H1 (cell line): ENCODE results near the gene IL1RAPL1. TPM values are rescaled to one million over a fixed set of nuclear protein-coding genes. Genes with fewer than 3 reads are reported as not detected.

Experiments
- CTCF ChIA-PET: fragments of 300-600 bp; sonication (Branson Sonifier 250); formaldehyde crosslinking; loops from one replicate; lab custom pipeline; 2021; ENCODE audit not compliant: partially characterized antibody; lab: Charles Lee
- POLR2A ChIA-PET: fragments of 300-600 bp; sonication (Branson Sonifier 250); formaldehyde crosslinking; loops from one replicate; lab custom pipeline; 2021; ENCODE audit warnings: inconsistent platforms; ENCODE audit not compliant: partially characterized antibody; lab: Charles Lee
- DNase-seq, 2 experiments: peaks; one replicate each; pipeline versions ENCODE4 v3.0.0 to v3.0.0-alpha.2; 2010 to 2022; ENCODE audit warnings: low spot score in 2 of 2, low read depth in 1 of 2, mixed read lengths in 1 of 2
- FAIRE-seq: peaks from 2 replicates; lab custom pipeline; 2011; peaks lifted over from hg19 to GRCh38; lab: Jason Lieb, UNC
- H2AFZ ChIP-seq: 2 replicates; pipeline ENCODE4 v1.8.1; 2012; ENCODE audit warnings: low read length, inconsistent platforms
- H2AK5ac ChIP-seq: 2 replicates; pipeline ENCODE4 v1.6.1; 2013; ENCODE audit warnings: low read depth, low read length
- H2BK120ac ChIP-seq: replicated peaks from 2 replicates; pipeline ENCODE3; 2013; ENCODE audit warnings: low read depth, low read length, inconsistent platforms
- H2BK12ac ChIP-seq: 2 replicates; pipeline ENCODE4 v1.6.1; 2013; ENCODE audit warnings: low read depth, low read length
- H2BK15ac ChIP-seq: 2 replicates; pipeline ENCODE4 v1.6.1; 2013; ENCODE audit warnings: low read length
- H2BK20ac ChIP-seq: 2 replicates; pipeline ENCODE4 v1.6.1; 2013; ENCODE audit warnings: low read length
- H2BK5ac ChIP-seq: 2 replicates; pipeline ENCODE4 v1.6.1; 2013; ENCODE audit warnings: low read depth, low read length
- H3K14ac ChIP-seq: 2 replicates; pipeline ENCODE4 v1.6.1; 2013; ENCODE audit warnings: inconsistent platforms; ENCODE audit not compliant: insufficient read length
- H3K18ac ChIP-seq: 2 replicates; pipeline ENCODE4 v1.6.1; 2013; ENCODE audit warnings: low read length; ENCODE audit errors: extremely low read depth
- H3K23ac ChIP-seq: 2 replicates; pipeline ENCODE4 v1.6.1; 2013; ENCODE audit warnings: inconsistent platforms; ENCODE audit not compliant: insufficient read length
- H3K23me2 ChIP-seq: 2 replicates; pipeline ENCODE4 v1.6.1; 2013; ENCODE audit warnings: low read depth, low read length
- H3K27ac ChIP-seq: 2 replicates; pipeline ENCODE4 v1.6.1; 2011; ENCODE audit warnings: low read depth, low read length, inconsistent platforms
- H3K27me3 ChIP-seq, 4 experiments: replicated peaks in 1 of 4; 1 replicate in 1 of 4; 2 replicates in 3 of 4; pipeline versions ENCODE4 v1.6.1 to v1.8.1; 2011 to 2013; ENCODE audit warnings: low read length in 3 of 4, mild to moderate bottlenecking in 3 of 4, inconsistent platforms in 2 of 4, mixed read lengths in 2 of 4, moderate library complexity in 1 of 4; ENCODE audit not compliant: control insufficient read depth in 3 of 4, insufficient read depth in 3 of 4; ENCODE audit errors: extremely low read depth in 1 of 4
- H3K36me3 ChIP-seq, 4 experiments: 2 replicates each; pipeline versions ENCODE4 v1.6.1 to v1.8.1; 2011 to 2013; ENCODE audit warnings: mild to moderate bottlenecking in 4 of 4, low read length in 3 of 4, moderate library complexity in 2 of 4, control low read depth in 1 of 4, inconsistent platforms in 1 of 4; ENCODE audit not compliant: insufficient read depth in 4 of 4, control insufficient read depth in 2 of 4
- H3K4ac ChIP-seq: replicated peaks from 2 replicates; pipeline ENCODE3; 2013; ENCODE audit warnings: low read length, low read depth, mixed read lengths, inconsistent platforms; ENCODE audit not compliant: insufficient read length
- H3K4me1 ChIP-seq, 4 experiments: replicated peaks in 1 of 4; 1 replicate in 1 of 4; 2 replicates in 3 of 4; pipeline versions ENCODE4 v1.6.1 to v1.8.1; 2011 to 2013; ENCODE audit warnings: low read length in 3 of 4, inconsistent platforms in 2 of 4, mixed read lengths in 1 of 4; ENCODE audit not compliant: insufficient read depth in 4 of 4, control insufficient read depth in 3 of 4
- H3K4me2 ChIP-seq, 2 experiments: 2 replicates each; pipeline versions ENCODE4 v1.6.1 to v1.8.1; 2011 to 2013; ENCODE audit warnings: low read depth in 2 of 2, low read length in 2 of 2, control low read depth in 1 of 2, inconsistent platforms in 1 of 2, mild to moderate bottlenecking in 1 of 2; ENCODE audit not compliant: insufficient read depth in 1 of 2
- H3K4me3 ChIP-seq, 4 experiments: fragments of 200-600, 300-600 bp in 1 of 4; sonication (generic), shearing (Covaris generic), sonication (Bioruptor Twin) in 1 of 4; 2 replicates each; pipeline versions ENCODE4 v1.5.1 to v1.8.1; 2011 to 2016; ENCODE audit warnings: low read length in 4 of 4, low read depth in 3 of 4, control low read depth in 2 of 4, inconsistent platforms in 2 of 4, mild to moderate bottlenecking in 2 of 4, mixed read lengths in 1 of 4, moderate library complexity in 1 of 4; ENCODE audit not compliant: insufficient read depth in 2 of 4; ENCODE audit errors: extremely low read depth in 1 of 4
- H3K56ac ChIP-seq: replicated peaks from 2 replicates; pipeline ENCODE3; 2013; ENCODE audit warnings: low read depth, mild to moderate bottlenecking, mixed read lengths, low read length, inconsistent platforms; ENCODE audit not compliant: insufficient read length
- H3K79me1 ChIP-seq: 2 replicates; pipeline ENCODE4 v1.6.1; 2013; ENCODE audit warnings: low read depth, low read length, control low read depth
- H3K79me2 ChIP-seq, 2 experiments: 2 replicates each; pipeline versions ENCODE4 v1.6.1 to v1.8.1; 2012 to 2013; ENCODE audit warnings: low read length in 2 of 2, mild to moderate bottlenecking in 2 of 2, inconsistent platforms in 1 of 2; ENCODE audit not compliant: insufficient read depth in 2 of 2, control insufficient read depth in 1 of 2
- H3K9ac ChIP-seq, 4 experiments: replicated peaks in 1 of 4; 1 replicate in 1 of 4; 2 replicates in 3 of 4; pipeline versions ENCODE4 v1.6.1 to v1.8.1; 2011 to 2013; ENCODE audit warnings: low read depth in 3 of 4, low read length in 3 of 4, control low read depth in 2 of 4, mild to moderate bottlenecking in 2 of 4, moderate library complexity in 2 of 4, inconsistent platforms in 1 of 4; ENCODE audit errors: extremely low read depth in 1 of 4
- H3K9me3 ChIP-seq, 2 experiments: 2 replicates each; pipeline versions ENCODE4 v1.6.1 to v1.8.1; 2012 to 2013; ENCODE audit warnings: mild to moderate bottlenecking in 2 of 2, moderate library complexity in 2 of 2, control low read depth in 1 of 2, inconsistent platforms in 1 of 2, low read depth in 1 of 2, low read length in 1 of 2, mixed read lengths in 1 of 2; ENCODE audit not compliant: insufficient read depth in 2 of 2
- H4K20me1 ChIP-seq, 2 experiments: replicated peaks in 1 of 2; 2 replicates each; pipeline versions ENCODE3 to v1.8.1; 2011 to 2013; ENCODE audit warnings: inconsistent platforms in 2 of 2, low read length in 2 of 2, mild to moderate bottlenecking in 1 of 2; ENCODE audit not compliant: insufficient read depth in 2 of 2, control insufficient read depth in 1 of 2
- H4K5ac ChIP-seq: 2 replicates; pipeline ENCODE4 v1.6.1; 2013; ENCODE audit warnings: low read length, low read depth, mixed read lengths, inconsistent platforms; ENCODE audit not compliant: insufficient read length
- H4K8ac ChIP-seq: 2 replicates; pipeline ENCODE4 v1.8.0; 2013; ENCODE audit warnings: mild to moderate bottlenecking, moderate library complexity, low read length, inconsistent platforms; ENCODE audit not compliant: insufficient read depth; ENCODE audit errors: extremely low read depth
- H4K91ac ChIP-seq: replicated peaks from 2 replicates; pipeline ENCODE3; 2013; ENCODE audit warnings: low read length, mixed read lengths, inconsistent platforms; ENCODE audit not compliant: insufficient read length
- ASH2L ChIP-seq: fragments of 200-600, 300-600 bp; sonication (generic); IDR thresholded peaks from one replicate; pipeline ENCODE4 v1.7.1; 2017; ENCODE audit warnings: low read length
- BRCA1 ChIP-seq: IDR thresholded peaks from 2 replicates; pipeline ENCODE4 v1.6.1; 2012; ENCODE audit warnings: low read depth, low read length, improper control_type of control experiment
- CBX8 ChIP-seq: fragments of 300-800, 300-1000 bp; sonication (generic); IDR thresholded peaks from 2 replicates; pipeline ENCODE4 v1.7.1; 2016; ENCODE audit warnings: low read depth, low read length, borderline replicate concordance
- CHD1 ChIP-seq: IDR thresholded peaks from 2 replicates; pipeline ENCODE4 v1.6.1; 2012; ENCODE audit warnings: low read depth, low read length, improper control_type of control experiment
- CTBP2 ChIP-seq: IDR thresholded peaks from 2 replicates; pipeline ENCODE4 v1.7.0; 2011; ENCODE audit warnings: borderline replicate concordance, mild to moderate bottlenecking, moderate library complexity, mixed read lengths, low read length; ENCODE audit not compliant: insufficient read depth, insufficient read length
- EGR1 ChIP-seq: IDR thresholded peaks from 2 replicates; pipeline ENCODE4 v1.6.1; 2011; ENCODE audit warnings: low read depth, low read length, borderline replicate concordance
- EZH2 ChIP-seq: fragments of 200-600 bp; sonication (generic); IDR thresholded peaks from 2 replicates; pipeline ENCODE4 v1.7.1; 2012; ENCODE audit warnings: low read depth, mild to moderate bottlenecking, moderate library complexity, low read length, inconsistent platforms; ENCODE audit not compliant: severe bottlenecking
- KDM4A ChIP-seq: IDR thresholded peaks from one replicate; pipeline ENCODE4 v1.7.1; 2012; ENCODE audit warnings: low read depth, mild to moderate bottlenecking, moderate library complexity, low read length, inconsistent platforms; ENCODE audit not compliant: severe bottlenecking
- MAFK ChIP-seq: IDR thresholded peaks from 2 replicates; pipeline ENCODE4 v1.6.1; 2012; ENCODE audit warnings: low read depth, mild to moderate bottlenecking, improper control_type of control experiment, low read length
- PHF8 ChIP-seq: fragments of 200-600 bp; sonication (generic); conservative IDR thresholded peaks from 2 replicates; pipeline ENCODE4 v1.7.1; 2012; ENCODE audit warnings: low read depth, mild to moderate bottlenecking, inconsistent platforms, low read length, moderate library complexity
- RAD21 ChIP-seq, 2 experiments: IDR thresholded peaks in 1 of 2; conservative IDR thresholded peaks in 1 of 2; 2 replicates each; pipeline ENCODE4 v1.6.1; 2011; ENCODE audit warnings: low read depth in 2 of 2, low read length in 2 of 2, improper control_type of control experiment in 1 of 2, inconsistent platforms in 1 of 2, mild to moderate bottlenecking in 1 of 2, moderate library complexity in 1 of 2
- RBBP5 ChIP-seq: IDR thresholded peaks from 2 replicates; pipeline ENCODE4 v1.7.1; 2012; ENCODE audit warnings: low read depth, mild to moderate bottlenecking, inconsistent platforms, low read length, moderate library complexity, borderline replicate concordance
- SP1 ChIP-seq: IDR thresholded peaks from 2 replicates; pipeline ENCODE4 v1.6.1; 2011; ENCODE audit warnings: low read depth, low read length
- TCF12 ChIP-seq: IDR thresholded peaks from 2 replicates; pipeline ENCODE4 v1.6.1; 2011; ENCODE audit warnings: low read depth, mild to moderate bottlenecking, low read length
- WGBS, 2 experiments: shearing (Covaris generic) in 1 of 2; methylation state at CpG; one replicate each; pipeline versions ENCODE4 v1.1.6 to v1.1.7; 2013 to 2015; ENCODE audit warnings: low lambda C conversion rate in 2 of 2, mixed read lengths in 2 of 2, inconsistent platforms in 1 of 2, low coverage in 1 of 2, missing lambda C conversion rate in 1 of 2; ENCODE audit not compliant: insufficient replicate concordance in 2 of 2, insufficient coverage in 1 of 2, insufficient read length in 1 of 2; ENCODE audit errors: extremely low coverage in 1 of 2, missing lambda C conversion rate in 1 of 2; 5-methylcytosine and 5-hydroxymethylcytosine counted together
- polyA plus RNA-seq, 7 experiments: library from polyadenylated mRNA; depleted of rRNA in 3 of 7; stranded (reverse) in 5 of 7; unstranded in 2 of 7; fragments of >200 nt in 5 of 7; fragments of 200-250 nt in 2 of 7; gene quantifications; 1 replicate in 5 of 7; 2 replicates in 1 of 7; 4 replicates in 1 of 7; pipeline versions ENCODE4 v1.2.1 to v1.2.3, GENCODE V29; 2011 to 2013; ENCODE audit warnings: missing spikeins in 2 of 7, mixed read lengths in 2 of 7
- total RNA-seq: library from RNA; stranded (reverse); fragmentation: NEBNext Ultra II Directional; extraction: Animal tissue kit (Norgen Biotek cat#: 25700); gene quantifications from 2 replicates; pipeline ENCODE4 v1.2.1, GENCODE V29; 2021
- TF ChIP-seq, protein P1 (sequence below): IDR thresholded peaks from 2 replicates; pipeline ENCODE4 v1.6.1; 2012; ENCODE audit warnings: inconsistent platforms

The IL1RAPL1 gene
- total and polyA plus RNA-seq, 2 of the 8 experiments (the other 6 are each of a cell fraction or from before 2014, with no cell fraction given) = 0.11 to 0.35 TPM

DNA sequence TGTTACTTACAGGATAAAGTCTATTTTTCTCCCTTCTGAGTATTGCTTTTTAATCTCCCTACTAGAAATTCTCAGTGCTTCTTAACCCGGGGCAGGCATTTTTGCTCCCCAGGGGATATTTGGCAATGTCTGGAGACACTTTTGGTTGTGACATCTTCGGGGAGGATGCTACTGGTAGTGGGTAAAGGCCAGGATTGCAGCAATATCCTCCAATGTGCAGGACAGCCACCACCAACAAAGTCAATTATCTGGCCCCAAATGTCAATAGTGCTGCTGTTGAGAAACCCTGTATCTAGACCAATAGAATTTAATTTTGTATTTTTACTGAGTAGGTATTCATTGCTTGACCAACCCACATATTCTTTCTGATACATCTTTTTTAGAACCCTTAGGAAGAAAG lies 958.6 kb downstream of the IL1RAPL1 start:
- no peak overlapping the region for H2BK5ac ChIP-seq
- no peak overlapping the region for H3K27ac ChIP-seq
- no peak overlapping the region for H2AFZ ChIP-seq
- no peak overlapping the region for H4K5ac ChIP-seq
- POLR2A ChIA-PET = no interaction called here
- H3K56ac ChIP-seq = no peak overlapping the region
- no peak overlapping the region for H3K14ac ChIP-seq
- H3K4me3 ChIP-seq = no peak overlapping the region
- H3K27me3 ChIP-seq = no peaks in the 10 kb centered on the region
- no peak overlapping the region for H4K8ac ChIP-seq
- 95% methylated on average over 2 of the region's 2 CpGs; no CpG with 5 or more reads in 1 of the 2 experiments for WGBS, 2 experiments
- no peaks in the 10 kb centered on the region for H3K36me3 ChIP-seq
- no peak overlapping the region for H2AK5ac ChIP-seq
- H2BK20ac ChIP-seq = no peak overlapping the region
- no peak overlapping the region for H4K91ac ChIP-seq
- FAIRE-seq = no peak
- no peak overlapping the region for H3K4ac ChIP-seq
- no peak overlapping the region for H2BK120ac ChIP-seq
- no peak overlapping the region for H3K23ac ChIP-seq
- no peak overlapping the region for H2BK12ac ChIP-seq
- H3K4me1 ChIP-seq = no peaks in the 10 kb centered on the region
- DNase-seq = no peak
- no peak overlapping the region for H2BK15ac ChIP-seq
- H3K23me2 ChIP-seq = no peaks in the 10 kb centered on the region
- H3K9ac ChIP-seq = no peak overlapping the region
- CTCF ChIA-PET = interaction anchor here (0.8 kb wide), 1 partner anchor 67 kb away, joined by 3 read pairs; no protein-coding TSS in a partner anchor
- no peaks in the 10 kb centered on the region for H3K9me3 ChIP-seq
- H3K79me2 ChIP-seq = no peaks in the 10 kb centered on the region
- H4K20me1 ChIP-seq = no peaks in the 10 kb centered on the region
- H3K79me1 ChIP-seq = no peaks in the 10 kb centered on the region
- H3K18ac ChIP-seq = no peak overlapping the region
- H3K4me2 ChIP-seq = no peak overlapping the region
- TF ChIP-seq EZH2 = no peak
- TF ChIP-seq, protein P1, sequence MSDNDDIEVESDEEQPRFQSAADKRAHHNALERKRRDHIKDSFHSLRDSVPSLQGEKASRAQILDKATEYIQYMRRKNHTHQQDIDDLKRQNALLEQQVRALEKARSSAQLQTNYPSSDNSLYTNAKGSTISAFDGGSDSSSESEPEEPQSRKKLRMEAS = no peak
- no peak for TF ChIP-seq TCF12
- no peak for TF ChIP-seq CBX8
- no peak for TF ChIP-seq CHD1
- TF ChIP-seq KDM4A = no peak
- TF ChIP-seq SP1 = no peak
- TF ChIP-seq MAFK = no peak
- TF ChIP-seq CTBP2 = no peak
- TF ChIP-seq BRCA1 = no peak
- no peak for TF ChIP-seq PHF8
- TF ChIP-seq EGR1 = no peak
- no peak for TF ChIP-seq RAD21 (IDR thresholded peaks at IDR 0.05 in 1 of 2, conservative IDR thresholded peaks at IDR 0.05 in 1 of 2; ENCODE audit: low read depth in 2 of 2, low read length in 2 of 2)
- no peak for TF ChIP-seq RBBP5
- no peak for TF ChIP-seq ASH2L
